OCI-LY1 (cell line): Measurements from ENCODE around the gene GNA12.
"Not testable (repeated sequence)": the region's sequence is repeated elsewhere in the genome, so short reads cannot be mapped to it uniquely, and the experiment has no call there.

Source experiments
- H2AFZ ChIP-seq: fragments of 200-600 bp; sonication (generic), shearing (Covaris generic); 2 replicates; pipeline ENCODE4 v1.6.0; 2014; ENCODE audit warnings: antibody characterized with exemption, mild to moderate bottlenecking, low read length
- H3F3A ChIP-seq: fragments of 200-600 bp; sonication (generic), shearing (Covaris generic); 2 replicates; pipeline ENCODE4 v1.6.0; 2014; ENCODE audit warnings: mild to moderate bottlenecking, antibody characterized with exemption, low read length, moderate library complexity; ENCODE audit not compliant: insufficient read depth
- H3K27ac ChIP-seq: fragments of 200-600 bp; sonication (generic); 2 replicates; pipeline ENCODE4 v1.5.1; 2014; ENCODE audit warnings: low read length, mixed run types, mild to moderate bottlenecking, low read depth; ENCODE audit not compliant: poor library complexity, severe bottlenecking
- H3K27me3 ChIP-seq: fragments of 200-600 bp; sonication (generic); 2 replicates; pipeline ENCODE4 v1.6.0; 2014; ENCODE audit warnings: antibody characterized with exemption, mild to moderate bottlenecking, low read length, moderate library complexity; ENCODE audit not compliant: insufficient read depth
- H3K36me3 ChIP-seq: fragments of 200-600 bp; sonication (generic); 2 replicates; pipeline ENCODE4 v1.6.1; 2014; ENCODE audit warnings: mild to moderate bottlenecking, antibody characterized with exemption, low read length, moderate library complexity, mixed read lengths; ENCODE audit not compliant: insufficient read depth
- H3K4me1 ChIP-seq: fragments of 200-600 bp; sonication (generic); 2 replicates; pipeline ENCODE4 v1.5.1; 2014; ENCODE audit warnings: mild to moderate bottlenecking, low read length, moderate library complexity; ENCODE audit not compliant: insufficient read depth, severe bottlenecking
- H3K4me2 ChIP-seq: fragments of 200-600 bp; sonication (generic), shearing (Covaris generic); 2 replicates; pipeline ENCODE4 v1.6.1; 2014; ENCODE audit warnings: low read length
- H3K4me3 ChIP-seq: fragments of 200-600 bp; sonication (generic); 2 replicates; pipeline ENCODE4 v1.5.1; 2014; ENCODE audit warnings: low read length, low read depth, mild to moderate bottlenecking, mixed read lengths; ENCODE audit not compliant: poor library complexity, severe bottlenecking
- H3K79me2 ChIP-seq: fragments of 200-600 bp; shearing (Covaris generic); 2 replicates; pipeline ENCODE4 v1.6.1; 2016; ENCODE audit warnings: mixed run types, low read length, mixed read lengths; ENCODE audit not compliant: insufficient read depth
- H3K9ac ChIP-seq: fragments of 200-600 bp; sonication (generic), shearing (Covaris generic); 2 replicates; pipeline ENCODE4 v1.6.1; 2014; ENCODE audit warnings: mild to moderate bottlenecking, low read length, mixed read lengths
- H3K9me2 ChIP-seq: fragments of 200-600 bp; sonication (generic), shearing (Covaris generic); 2 replicates; pipeline ENCODE4 v1.6.1; 2014; ENCODE audit warnings: low read depth, mild to moderate bottlenecking, low read length, mixed read lengths
- H3K9me3 ChIP-seq: fragments of 200-600 bp; shearing (Covaris generic); 2 replicates; pipeline ENCODE4 v1.6.1; 2014; ENCODE audit warnings: low read length, mixed read lengths
- H4K20me1 ChIP-seq: fragments of 200-600 bp; sonication (generic), shearing (Covaris generic); 2 replicates; pipeline ENCODE4 v1.6.0; 2016; ENCODE audit warnings: mild to moderate bottlenecking, low read length; ENCODE audit not compliant: insufficient read depth
- CTCF ChIP-seq: fragments of 200-600 bp; sonication (generic), shearing (Covaris generic); IDR thresholded peaks from 2 replicates; pipeline ENCODE4 v1.5.1; 2017; ENCODE audit warnings: mild to moderate bottlenecking, antibody characterized with exemption, low read length, moderate library complexity, mixed read lengths
- EZH2 ChIP-seq: fragments of 200-600 bp; sonication (generic), shearing (Covaris generic); IDR thresholded peaks from 2 replicates; pipeline ENCODE4 v1.8.0; 2017; ENCODE audit warnings: borderline replicate concordance, mixed run types, mild to moderate bottlenecking, antibody characterized with exemption, low read length, moderate library complexity, mixed read lengths

Gene GNA12

DNA sequence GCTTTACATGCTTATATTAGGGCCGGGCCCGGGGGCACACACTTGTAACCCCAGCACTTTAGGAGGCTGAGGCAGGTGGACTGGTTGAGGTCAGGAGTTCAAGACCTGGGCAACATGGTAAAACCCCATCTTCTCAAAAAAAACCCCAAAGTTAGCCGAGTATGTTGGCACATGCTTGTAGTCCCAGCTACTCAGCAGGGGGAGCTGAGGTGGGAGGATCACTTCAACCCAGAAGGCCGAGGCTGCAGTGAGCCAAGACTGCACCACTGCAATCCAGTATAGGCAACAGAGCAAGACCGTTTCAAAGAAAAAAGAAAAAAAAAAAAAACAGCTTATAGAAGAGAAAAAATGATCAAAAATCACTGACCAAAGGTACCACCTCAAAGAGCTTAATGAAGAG lies 93.0 kb downstream of the GNA12 start:
- no peak overlapping the region for H3K4me2 ChIP-seq
- no peak overlapping the region for H3K9ac ChIP-seq
- no peak overlapping the region for H3K27ac ChIP-seq
- no peak overlapping the region for H2AFZ ChIP-seq
- H3K9me2 ChIP-seq, result no peaks in the 10 kb centered on the region
- H3K36me3 ChIP-seq, result no peaks in the 10 kb centered on the region; the same call in 1 of the 2 replicates
- no peaks in the 10 kb centered on the region for H4K20me1 ChIP-seq
- H3K4me1 ChIP-seq, result no peaks in the 10 kb centered on the region
- no peaks in the 10 kb centered on the region for H3F3A ChIP-seq
- 0 out of 2 replicates have a peak, but pooled peaks cover 3% of the 10 kb centered on the region for H3K9me3 ChIP-seq
- TF ChIP-seq EZH2 (no peak), CTCF (no peak)
- no peaks in the 10 kb centered on the region; the same call in 1 of the 2 replicates for H3K27me3 ChIP-seq
- no peak overlapping the region for H3K4me3 ChIP-seq
- H3K79me2 ChIP-seq, result no peaks in the 10 kb centered on the region

DNA sequence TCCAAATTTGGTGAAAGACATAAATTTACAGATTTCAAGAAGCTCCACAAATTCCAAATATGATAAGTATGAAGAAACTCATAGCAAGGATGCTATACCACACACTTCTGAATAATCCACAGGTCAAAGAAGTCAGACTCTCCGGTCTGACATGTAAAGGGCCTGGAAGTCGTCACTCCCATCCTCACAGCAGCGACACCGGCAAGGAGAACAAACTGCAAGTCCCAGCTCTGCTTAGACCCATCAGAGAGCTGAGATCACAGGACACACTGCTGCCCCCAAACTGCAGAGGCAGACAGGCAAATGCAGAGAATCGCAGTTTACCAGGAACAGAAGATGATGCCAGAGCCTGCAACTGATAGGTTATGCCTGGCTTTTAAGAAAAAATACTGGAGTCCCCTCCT lies 94.1 kb downstream of the GNA12 start:
- H2AFZ ChIP-seq, result no peak overlapping the region
- no peaks in the 10 kb centered on the region for H3K4me1 ChIP-seq
- no peaks in the 10 kb centered on the region for H3K36me3 ChIP-seq
- H3K27me3 ChIP-seq, result no peaks in the 10 kb centered on the region; the same call in 1 of the 2 replicates
- H3K9me3 ChIP-seq, result no peaks in the 10 kb centered on the region
- no peaks in the 10 kb centered on the region for H3K79me2 ChIP-seq
- H4K20me1 ChIP-seq, result no peaks in the 10 kb centered on the region
- H3K9me2 ChIP-seq, result no peaks in the 10 kb centered on the region
- no peak overlapping the region for H3K4me2 ChIP-seq
- TF ChIP-seq EZH2 (no peak), CTCF (no peak)
- no peaks in the 10 kb centered on the region for H3F3A ChIP-seq
- H3K9ac ChIP-seq, result no peak overlapping the region
- no peak overlapping the region for H3K27ac ChIP-seq
- no peak overlapping the region for H3K4me3 ChIP-seq

GRCh38 chr7:2748684-2749083 lies 95.4 kb downstream of the GNA12 start:
- H3K4me2 ChIP-seq, H3K27me3 ChIP-seq, H3F3A ChIP-seq, H3K27ac ChIP-seq, H3K9me3 ChIP-seq, H3K9me2 ChIP-seq, H3K4me1 ChIP-seq, H3K79me2 ChIP-seq, H3K9ac ChIP-seq, H2AFZ ChIP-seq, H3K36me3 ChIP-seq, H3K4me3 ChIP-seq, H4K20me1 ChIP-seq: not testable (repeated sequence)

- H4K20me1 ChIP-seq, H2AFZ ChIP-seq, H3K9me3 ChIP-seq, H3K27ac ChIP-seq, H3K27me3 ChIP-seq, H3K79me2 ChIP-seq, H3K9ac ChIP-seq, H3F3A ChIP-seq, H3K4me3 ChIP-seq, H3K36me3 ChIP-seq, H3K4me2 ChIP-seq, H3K9me2 ChIP-seq, H3K4me1 ChIP-seq: not testable (repeated sequence)
These were observed 100.5 kb downstream of the GNA12 start for GRCh38 chr7:2743523-2744185.
